NCI-H2227 (cell line): ENCODE measurements around the gene SLC35F1.
"Not testable (repeated sequence)": the region's sequence is repeated elsewhere in the genome, so short reads cannot be mapped to it uniquely, and the experiment has no call there.

Source experiments
- DNase-seq: peaks from one replicate; lab custom pipeline; 2025; ENCODE audit not compliant: unreplicated experiment; lab: John Stamatoyannopoulos, UW

Gene SLC35F1

DNA sequence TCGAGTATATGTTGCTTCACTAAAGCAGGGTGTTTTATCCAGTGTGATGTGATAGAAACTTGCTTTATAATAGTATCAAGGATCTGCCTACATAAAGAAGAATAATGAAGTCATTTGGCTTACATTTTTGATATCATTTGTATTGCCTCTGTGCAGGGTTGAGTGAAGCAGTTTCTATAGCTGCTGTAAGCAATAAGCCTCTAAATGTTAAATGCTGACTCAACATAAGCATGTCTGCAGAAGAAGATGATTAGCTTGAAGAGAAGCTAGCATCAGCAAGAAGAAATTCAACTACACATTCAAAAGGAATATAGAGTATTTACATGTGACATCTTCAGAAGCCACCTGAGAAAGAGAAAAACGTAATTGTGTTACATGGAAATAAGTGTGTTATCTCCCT is 17.6 kb downstream of the SLC35F1 start:
- no peak for DNase-seq

DNA sequence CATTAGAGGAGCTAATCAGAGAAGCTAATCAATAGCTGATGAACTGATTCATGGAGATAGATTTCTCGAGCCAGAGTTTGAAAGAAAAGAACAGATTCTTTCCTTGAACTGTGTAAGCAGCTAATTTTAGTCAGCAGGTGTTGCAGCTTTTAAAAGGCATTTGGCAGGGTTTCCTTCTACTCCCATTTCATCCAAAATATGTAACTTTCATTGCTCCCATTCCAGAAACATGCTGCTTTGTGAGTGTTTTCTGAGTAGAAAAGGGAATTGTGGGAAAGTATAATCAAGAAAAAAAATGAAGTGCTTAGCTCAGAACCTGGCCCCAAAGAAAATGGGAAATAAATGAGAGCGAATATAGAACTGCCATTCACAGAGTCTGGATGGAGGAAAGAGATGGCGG is 20.8 kb downstream of the SLC35F1 start:
- DNase-seq: no peak

DNA sequence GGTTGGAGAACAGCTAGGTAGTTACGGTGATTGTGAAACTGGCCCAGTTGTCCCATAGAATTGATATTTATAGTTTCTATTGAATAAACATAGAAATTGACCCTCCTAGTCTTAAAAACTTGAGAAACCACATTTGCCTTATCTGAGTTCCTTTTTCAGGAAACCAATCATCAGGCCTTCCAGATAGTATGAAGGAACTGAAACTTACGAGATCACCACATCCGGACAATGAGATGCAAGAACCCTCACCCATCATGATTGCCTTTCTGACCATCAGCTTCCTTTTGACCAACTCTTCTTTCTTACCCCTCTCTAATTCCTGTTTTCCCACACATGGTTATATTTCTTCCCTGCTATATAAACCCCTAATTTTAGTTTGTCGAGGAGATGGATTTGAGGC is 21.8 kb downstream of the SLC35F1 start:
- DNase-seq: no peak

DNA sequence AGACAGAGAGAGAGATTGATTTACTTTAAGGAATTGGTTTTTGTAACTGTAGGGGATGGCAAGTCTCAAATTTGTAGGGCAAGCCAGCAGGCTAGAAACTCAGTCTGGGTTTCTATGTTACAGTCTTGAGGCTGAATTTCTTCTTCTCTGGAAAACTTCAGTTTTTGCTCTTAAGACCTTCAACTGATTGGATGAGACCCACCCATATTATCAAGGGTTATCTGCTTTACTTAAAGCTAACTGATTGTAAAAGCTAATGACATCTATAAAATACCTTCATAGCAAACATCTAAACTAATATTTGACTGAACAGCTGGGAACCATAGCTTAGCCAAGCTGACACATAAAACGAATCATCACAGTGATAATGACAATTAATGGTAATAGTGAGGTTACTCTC is 22.4 kb downstream of the SLC35F1 start:
- no peak for DNase-seq

DNA sequence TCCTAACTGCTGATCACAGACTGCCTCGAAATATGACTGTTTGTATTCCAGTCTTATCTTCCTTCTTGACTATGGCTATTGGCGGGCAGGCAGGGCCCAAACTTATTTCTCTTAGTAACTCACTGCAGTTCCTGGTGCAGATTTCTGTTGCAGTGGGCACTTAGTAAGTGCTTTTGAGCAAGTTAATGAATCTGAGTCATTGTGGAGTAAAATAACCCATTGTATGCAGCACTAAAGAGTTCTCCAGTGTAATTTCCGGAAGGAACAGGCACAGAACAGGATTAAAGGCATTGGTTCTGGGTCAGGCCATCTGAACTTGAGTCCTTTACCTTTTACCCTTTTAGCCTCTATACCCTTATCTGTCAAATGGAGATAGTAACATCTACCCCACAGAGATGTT is 23.6 kb downstream of the SLC35F1 start:
- DNase-seq: no peak

DNA sequence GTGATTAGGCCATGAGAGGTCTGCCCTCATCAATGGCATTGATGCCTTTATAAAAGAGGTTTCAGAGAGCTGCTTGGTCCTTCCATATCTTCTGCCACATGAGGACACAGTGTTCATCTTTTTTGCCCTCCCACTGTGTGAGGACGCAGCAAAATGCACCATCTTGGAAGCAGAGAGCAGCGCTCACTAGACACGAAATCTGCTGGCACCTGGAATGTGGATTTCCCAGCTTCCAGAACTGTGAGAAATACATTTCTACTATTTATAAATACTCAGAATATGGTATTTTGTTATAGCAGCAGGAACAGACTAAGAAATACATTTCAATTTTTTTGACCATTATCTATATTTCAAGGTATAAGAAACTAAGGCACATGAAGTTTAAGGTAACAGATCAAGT is 24.9 kb downstream of the SLC35F1 start:
- no peak for DNase-seq

DNA sequence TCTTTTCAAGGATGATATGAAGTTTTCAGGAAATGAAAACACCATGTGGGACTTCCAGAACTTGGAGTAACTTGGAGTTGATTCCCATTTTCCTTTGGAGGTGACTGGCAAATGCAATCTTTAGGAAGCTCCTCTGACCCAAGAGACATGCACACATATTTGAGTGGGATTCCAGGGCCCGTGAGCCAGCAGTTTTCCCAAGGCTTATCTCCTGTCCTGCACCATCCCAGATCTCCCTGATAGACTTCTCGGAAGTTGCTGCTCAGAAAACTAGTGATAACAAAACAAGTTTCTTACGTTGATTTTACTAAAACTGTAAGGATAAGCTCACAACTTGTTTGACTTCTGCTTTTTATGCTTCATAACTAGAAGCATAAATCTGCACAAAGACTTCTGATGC is 25.6 kb downstream of the SLC35F1 start:
- DNase-seq: no peak

DNA sequence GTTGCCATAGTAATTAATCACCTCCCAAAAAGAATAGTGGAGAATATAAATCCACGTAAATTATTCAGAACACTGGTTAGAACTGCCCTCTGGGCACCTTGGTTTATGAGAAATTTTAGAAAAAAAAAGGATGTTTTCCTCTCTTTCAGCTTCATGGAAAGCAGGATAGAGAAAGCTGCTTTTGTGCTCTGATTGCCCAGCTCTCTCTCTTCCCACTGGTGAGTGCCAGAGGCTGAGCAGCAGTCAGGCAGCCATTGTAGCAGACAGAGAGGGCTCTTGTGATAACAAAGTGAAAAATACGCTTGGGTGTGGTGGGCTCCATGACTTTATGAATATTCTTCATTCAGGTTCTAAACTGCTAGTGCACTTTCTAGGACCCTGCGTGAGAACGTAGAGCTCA is 26.4 kb downstream of the SLC35F1 start:
- DNase-seq: peak; percentile 4

DNA sequence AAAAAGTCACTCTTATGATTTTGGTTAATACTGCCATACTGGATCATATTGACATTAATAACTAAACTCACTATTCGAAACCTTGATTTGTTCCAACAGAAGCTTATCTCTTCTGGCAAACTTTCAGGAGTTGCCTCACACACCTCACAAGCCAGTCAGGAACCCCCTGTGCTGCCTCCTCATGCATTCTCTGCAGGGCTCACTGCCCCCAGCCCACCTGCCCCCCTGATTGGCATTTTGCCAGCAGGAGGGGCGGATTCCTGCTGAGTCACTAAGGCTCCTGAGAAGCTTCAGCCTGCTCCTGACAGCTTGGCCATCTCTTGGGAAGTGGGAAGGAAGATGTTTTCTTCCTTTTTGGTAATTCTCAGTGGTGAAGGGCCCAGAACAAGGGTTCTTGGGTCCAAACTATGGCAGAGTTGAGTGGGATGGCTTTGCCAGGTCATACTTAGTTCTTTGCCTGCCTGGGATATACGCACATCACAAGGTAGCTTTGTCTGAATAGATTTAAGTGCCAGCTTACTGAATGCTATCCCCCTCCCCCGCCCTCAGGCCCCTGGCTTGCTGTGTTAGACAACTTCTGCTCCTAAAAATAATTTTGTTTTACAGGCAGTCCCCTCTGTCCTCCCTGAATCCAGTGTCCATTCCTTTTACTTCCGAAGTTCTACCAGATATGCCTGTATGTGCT is 31.4 kb downstream of the SLC35F1 start:
- DNase-seq: peak; percentile 35

DNA sequence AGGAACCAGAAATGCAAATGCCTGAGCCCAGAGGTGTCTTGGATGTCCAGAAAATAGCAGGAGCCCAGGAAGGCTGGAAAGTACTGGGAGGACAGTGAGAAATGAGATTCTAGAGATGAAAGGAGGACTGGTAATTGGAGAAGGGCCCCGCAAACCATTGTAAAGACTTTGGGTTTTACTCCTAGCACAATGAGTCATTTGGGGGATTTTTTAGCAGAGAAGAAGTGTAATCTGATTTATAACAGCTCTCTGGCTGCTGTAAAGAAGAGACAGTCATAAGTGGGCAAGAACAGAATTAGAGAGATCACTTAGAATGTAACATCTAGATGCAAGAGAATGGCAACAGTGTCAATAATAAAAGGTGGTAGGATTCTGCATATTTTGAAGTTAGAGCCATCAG is 40.2 kb downstream of the SLC35F1 start:
- DNase-seq: no peak

DNA sequence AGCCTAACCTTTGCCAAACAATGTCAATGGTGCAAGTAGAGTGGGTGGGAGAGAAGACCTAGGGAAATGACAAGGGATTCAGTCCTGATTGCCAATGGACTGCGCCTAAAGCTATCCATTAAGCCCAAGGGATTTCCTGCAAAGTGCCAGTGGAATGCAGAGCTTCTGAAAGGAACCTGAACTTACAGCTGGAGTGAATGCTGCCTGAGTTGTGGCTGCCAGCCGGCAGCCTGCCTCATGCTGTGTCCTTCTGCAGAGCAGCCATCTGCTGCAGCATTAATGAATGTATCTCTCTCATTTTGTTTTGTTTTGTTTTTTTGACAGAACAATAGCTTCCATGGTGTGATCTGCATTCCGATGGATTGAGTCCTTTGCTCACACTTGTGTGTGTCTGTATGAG is 44.7 kb downstream of the SLC35F1 start:
- DNase-seq: no peak

DNA sequence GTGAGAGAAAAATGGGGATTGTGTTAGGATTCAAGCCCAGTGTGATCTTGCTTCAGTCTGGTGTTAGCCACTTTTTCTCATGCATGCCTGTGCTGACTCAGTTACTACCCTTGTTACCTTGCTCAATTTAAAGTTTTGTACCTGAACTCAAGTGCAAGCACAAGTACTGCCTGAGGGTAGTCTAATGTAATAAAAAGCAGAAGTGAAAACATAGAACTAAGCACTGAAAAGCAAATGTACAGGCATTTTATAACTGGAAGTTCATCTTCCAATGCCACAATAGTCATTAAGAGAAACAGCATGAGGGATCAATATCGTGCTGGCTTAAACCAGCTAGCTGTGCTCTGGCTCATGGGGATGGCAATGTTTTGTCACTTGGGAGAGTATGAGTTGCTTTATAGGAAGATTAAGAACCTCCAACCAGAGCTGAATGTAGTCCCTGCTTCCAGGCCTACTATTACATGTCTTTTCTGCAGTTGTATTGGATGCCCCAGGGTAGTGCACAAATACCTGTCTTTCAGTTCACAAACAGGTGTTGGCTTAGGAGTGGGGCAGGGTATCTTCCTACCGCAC is 48.7 kb downstream of the SLC35F1 start:
- DNase-seq: no peak

DNA sequence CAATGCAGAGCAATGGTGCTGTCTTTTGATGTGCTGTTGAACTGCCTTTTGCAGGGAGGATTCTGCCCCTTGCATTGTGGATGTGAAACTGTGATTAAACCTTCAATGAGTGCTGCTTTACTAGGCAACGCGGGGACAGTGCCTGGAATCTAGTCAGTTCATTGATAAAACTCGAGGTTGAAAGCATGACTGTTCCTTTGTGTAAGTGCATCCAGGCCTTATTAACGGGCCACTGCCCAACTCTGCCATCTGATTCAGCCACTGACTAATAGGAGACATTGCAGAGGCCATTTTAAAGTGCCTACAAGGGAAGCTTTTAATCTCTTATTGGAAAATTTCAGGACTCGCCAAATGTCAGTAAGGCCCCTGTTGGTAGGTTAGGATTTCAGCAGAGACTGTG is 49.3 kb downstream of the SLC35F1 start:
- DNase-seq: no peak

DNA sequence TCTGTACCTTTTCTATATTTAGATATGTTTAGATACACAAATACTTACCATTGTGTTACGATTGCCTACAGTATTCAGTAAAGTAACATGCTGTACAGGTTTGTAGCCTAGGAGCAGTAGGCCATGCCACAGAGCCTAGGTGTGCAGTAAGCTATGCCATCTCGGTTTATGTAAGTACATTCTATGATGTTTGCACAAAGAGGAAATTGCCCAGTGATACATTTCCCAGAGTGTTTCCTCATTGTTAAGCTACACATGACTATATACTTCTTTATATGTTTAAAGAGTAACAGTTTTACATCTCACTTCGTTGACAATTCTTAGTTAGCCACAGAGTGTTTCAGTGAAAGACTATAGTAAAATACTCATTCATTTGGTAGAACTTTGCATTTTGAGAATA is 51.5 kb downstream of the SLC35F1 start:
- DNase-seq: no peak

DNA sequence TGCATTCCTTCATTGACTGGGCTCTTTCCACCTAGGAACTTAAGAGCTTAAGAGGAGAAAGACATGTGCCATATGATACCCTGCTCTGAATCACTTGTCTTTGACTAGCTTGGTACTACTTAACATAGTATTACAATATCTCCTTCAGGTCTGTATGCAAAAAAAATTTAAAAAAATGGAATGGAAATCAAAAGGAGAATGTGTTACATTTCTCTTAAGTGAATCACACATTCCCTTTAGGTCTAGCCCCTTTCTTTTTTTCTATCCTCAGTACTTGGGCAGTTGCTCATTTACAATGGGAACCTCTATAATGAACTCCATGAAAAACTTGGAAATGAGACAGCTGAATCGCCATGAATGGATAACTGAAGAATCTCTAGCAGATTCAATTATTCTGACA is 53.8 kb downstream of the SLC35F1 start:
- DNase-seq: no peak

DNA sequence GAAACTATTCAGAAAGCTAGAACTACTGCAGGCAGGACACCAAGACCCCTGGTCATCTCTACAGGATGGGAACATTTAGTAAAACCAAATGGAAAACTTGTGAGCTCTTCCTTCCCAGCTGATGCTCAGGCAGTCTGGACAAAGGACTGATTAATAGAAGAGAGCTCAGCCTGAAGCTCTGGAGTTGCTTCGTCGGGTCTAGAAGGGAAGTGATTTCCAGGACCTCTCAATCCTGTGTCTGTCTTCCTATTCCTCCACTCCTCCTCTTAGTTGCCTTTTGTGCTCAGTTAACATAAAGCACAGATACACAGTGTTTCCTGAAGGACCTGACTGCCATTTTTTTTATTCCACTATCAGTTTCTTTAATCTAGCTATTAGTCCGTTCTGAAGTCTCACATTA is 54.2 kb downstream of the SLC35F1 start:
- DNase-seq: no peak

DNA sequence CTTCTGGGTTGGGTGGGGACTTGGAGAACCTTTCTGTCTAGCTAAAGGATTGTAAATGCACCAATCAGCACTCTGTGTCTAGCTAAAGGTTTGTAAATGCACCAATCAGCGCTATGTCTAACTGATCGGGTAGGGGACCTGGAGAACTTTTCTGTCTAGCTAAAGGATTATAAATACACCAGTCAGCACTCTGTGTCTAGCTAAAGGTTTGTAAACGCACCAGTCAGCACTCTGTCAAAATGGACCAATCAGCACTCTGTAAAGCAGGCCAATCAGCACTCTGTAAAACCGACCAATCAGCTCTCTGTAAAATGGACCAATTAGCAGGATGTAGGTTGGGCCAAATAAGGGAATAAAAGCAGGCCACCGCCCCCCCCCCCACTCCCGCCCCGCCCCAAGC is 58.7 kb downstream of the SLC35F1 start:
- not testable (repeated sequence) for DNase-seq

DNA sequence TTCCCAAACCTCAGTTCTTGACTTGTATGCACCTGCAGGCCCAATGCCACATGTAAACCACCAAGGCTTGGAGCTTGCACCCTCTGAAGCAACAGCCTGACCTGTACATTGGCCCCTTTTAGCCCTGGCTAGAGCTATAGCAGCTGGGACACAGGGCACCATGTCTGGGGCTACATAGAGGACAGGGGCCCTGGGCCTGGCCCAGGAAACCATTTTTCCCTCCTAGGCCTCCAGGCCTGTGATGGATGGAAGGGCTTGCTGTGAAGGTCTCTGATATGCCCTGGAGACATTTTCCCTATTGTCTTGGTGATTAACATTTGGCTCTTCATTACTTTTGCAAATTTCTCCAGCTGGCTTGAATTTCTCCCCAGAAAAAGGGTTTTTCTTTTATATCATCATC is 64.6 kb downstream of the SLC35F1 start:
- no peak for DNase-seq

DNA sequence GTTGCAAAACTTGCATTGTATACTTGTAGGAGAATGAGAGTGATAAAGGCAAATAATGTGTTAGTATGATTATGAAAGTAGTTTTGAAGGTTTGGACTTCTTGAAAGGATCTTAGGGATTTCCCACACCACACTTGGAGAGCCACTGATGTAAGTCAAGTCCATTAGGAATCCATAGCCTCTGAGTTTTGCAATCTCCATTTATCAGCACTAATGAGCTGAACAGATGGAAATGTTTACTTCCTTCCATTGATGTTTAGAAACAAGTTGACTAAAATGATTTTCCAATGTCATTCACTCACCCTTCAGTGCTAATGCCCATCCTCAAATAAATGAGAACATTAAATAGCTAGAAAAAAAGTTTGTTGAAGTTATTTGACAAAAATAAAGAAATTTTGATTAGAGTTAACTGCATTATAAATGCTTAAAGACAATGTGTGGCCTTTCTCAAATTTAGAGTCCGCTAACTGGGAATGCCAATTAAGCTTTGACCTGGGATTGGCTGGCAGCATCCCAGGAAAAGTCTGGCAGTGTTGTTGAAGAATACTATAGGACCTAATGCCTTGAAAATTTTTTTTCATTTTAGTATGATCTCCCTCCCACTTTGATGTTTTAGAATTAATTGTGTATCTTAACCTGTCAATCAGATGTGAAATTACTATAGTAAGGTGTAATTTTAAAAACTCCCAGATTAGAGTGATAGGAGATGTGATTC is 68.0 kb downstream of the SLC35F1 start:
- no peak for DNase-seq

DNA sequence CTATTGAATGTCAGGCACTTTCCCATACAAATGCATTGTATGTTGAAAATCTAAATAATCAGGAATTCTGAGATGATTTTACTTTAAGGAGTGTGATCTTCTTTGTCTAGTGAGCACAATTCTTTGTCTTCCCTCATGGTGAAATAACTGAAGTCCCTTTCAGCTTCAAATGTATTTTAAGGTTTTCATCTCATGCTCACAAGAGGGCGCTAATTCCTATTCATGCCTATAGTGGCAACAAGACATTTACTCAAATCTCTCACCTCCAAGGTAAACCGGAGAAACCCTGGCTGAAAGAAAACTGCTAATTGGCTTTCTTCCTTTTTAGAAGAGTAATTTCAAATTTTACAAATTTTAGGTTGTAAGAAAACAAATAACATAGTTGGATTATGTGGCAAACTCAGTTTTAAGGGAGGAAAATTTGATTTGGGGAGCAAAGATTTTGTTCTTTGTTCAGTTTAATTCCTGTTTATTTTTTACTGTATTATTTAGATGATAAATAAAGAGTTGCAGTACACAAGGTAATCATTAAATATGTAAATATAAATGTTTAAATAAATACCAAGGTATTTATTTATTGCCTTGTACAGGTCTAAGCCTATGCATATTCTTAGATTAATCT is 69.1 kb downstream of the SLC35F1 start:
- DNase-seq: peak; percentile 55

DNA sequence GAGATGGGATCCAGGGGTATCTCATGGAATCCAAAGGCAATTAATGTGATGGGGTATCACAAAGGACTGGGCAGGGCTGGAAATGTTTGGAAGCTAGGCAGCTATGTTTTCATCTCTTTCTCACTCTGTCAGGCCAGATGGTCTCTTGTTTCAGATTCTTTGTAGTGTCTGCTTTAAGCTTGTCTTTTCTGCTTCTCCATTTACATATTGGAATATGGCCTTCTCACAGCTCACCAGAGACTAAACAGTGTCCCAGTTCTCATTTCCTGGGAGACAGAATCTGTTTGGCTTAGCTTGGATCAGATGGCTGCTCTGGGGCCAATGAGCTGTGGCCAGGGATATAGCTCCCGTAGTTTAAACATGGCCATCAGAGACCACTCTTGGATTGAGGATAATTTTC is 78.9 kb downstream of the SLC35F1 start:
- no peak for DNase-seq

DNA sequence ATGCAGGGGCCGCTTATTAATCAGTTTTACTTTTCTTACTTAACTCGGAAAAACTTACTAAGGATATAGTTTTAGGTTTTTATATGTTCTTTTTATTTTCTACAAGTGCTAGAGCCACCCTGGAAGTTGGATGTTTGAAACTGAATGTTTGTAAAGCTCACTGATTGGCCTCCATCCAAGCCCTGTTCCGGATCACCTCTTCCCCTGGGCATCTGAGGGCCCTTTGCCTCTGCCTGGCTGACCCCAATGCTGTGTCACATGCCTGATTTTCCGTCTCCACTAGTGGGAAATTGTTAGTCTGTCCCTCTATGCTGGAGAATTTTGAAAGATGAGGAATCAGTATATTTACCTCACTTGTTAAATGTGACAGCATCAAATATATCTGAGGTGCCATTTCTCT is 79.3 kb downstream of the SLC35F1 start:
- DNase-seq: no peak
